H1 (cell line): Measurements from ENCODE around the gene DIPK1C. TPM values are rescaled to one million over a fixed set of nuclear protein-coding genes. Genes with fewer than 3 reads are reported as not detected.

Experiments
- CTCF ChIA-PET: fragments of 300-600 bp; sonication (Branson Sonifier 250); formaldehyde crosslinking; loops from one replicate; lab custom pipeline; 2021; ENCODE audit not compliant: partially characterized antibody; lab: Charles Lee
- POLR2A ChIA-PET: fragments of 300-600 bp; sonication (Branson Sonifier 250); formaldehyde crosslinking; loops from one replicate; lab custom pipeline; 2021; ENCODE audit warnings: inconsistent platforms; ENCODE audit not compliant: partially characterized antibody; lab: Charles Lee
- DNase-seq, 2 experiments: peaks; one replicate each; pipeline versions ENCODE4 v3.0.0 to v3.0.0-alpha.2; 2010 to 2022; ENCODE audit warnings: low spot score in 2 of 2, low read depth in 1 of 2, mixed read lengths in 1 of 2
- FAIRE-seq: peaks from 2 replicates; lab custom pipeline; 2011; peaks lifted over from hg19 to GRCh38; lab: Jason Lieb, UNC
- H2AFZ ChIP-seq: 2 replicates; pipeline ENCODE4 v1.8.1; 2012; ENCODE audit warnings: low read length, inconsistent platforms
- H2AK5ac ChIP-seq: 2 replicates; pipeline ENCODE4 v1.6.1; 2013; ENCODE audit warnings: low read depth, low read length
- H2BK120ac ChIP-seq: replicated peaks from 2 replicates; pipeline ENCODE3; 2013; ENCODE audit warnings: low read depth, low read length, inconsistent platforms
- H2BK12ac ChIP-seq: 2 replicates; pipeline ENCODE4 v1.6.1; 2013; ENCODE audit warnings: low read depth, low read length
- H2BK15ac ChIP-seq: 2 replicates; pipeline ENCODE4 v1.6.1; 2013; ENCODE audit warnings: low read length
- H2BK20ac ChIP-seq: 2 replicates; pipeline ENCODE4 v1.6.1; 2013; ENCODE audit warnings: low read length
- H2BK5ac ChIP-seq: 2 replicates; pipeline ENCODE4 v1.6.1; 2013; ENCODE audit warnings: low read depth, low read length
- H3K14ac ChIP-seq: 2 replicates; pipeline ENCODE4 v1.6.1; 2013; ENCODE audit warnings: inconsistent platforms; ENCODE audit not compliant: insufficient read length
- H3K18ac ChIP-seq: 2 replicates; pipeline ENCODE4 v1.6.1; 2013; ENCODE audit warnings: low read length; ENCODE audit errors: extremely low read depth
- H3K23ac ChIP-seq: 2 replicates; pipeline ENCODE4 v1.6.1; 2013; ENCODE audit warnings: inconsistent platforms; ENCODE audit not compliant: insufficient read length
- H3K23me2 ChIP-seq: 2 replicates; pipeline ENCODE4 v1.6.1; 2013; ENCODE audit warnings: low read depth, low read length
- H3K27ac ChIP-seq: 2 replicates; pipeline ENCODE4 v1.6.1; 2011; ENCODE audit warnings: low read depth, low read length, inconsistent platforms
- H3K27me3 ChIP-seq, 4 experiments: replicated peaks in 1 of 4; 1 replicate in 1 of 4; 2 replicates in 3 of 4; pipeline versions ENCODE4 v1.6.1 to v1.8.1; 2011 to 2013; ENCODE audit warnings: low read length in 3 of 4, mild to moderate bottlenecking in 3 of 4, inconsistent platforms in 2 of 4, mixed read lengths in 2 of 4, moderate library complexity in 1 of 4; ENCODE audit not compliant: control insufficient read depth in 3 of 4, insufficient read depth in 3 of 4; ENCODE audit errors: extremely low read depth in 1 of 4
- H3K36me3 ChIP-seq, 4 experiments: 2 replicates each; pipeline versions ENCODE4 v1.6.1 to v1.8.1; 2011 to 2013; ENCODE audit warnings: mild to moderate bottlenecking in 4 of 4, low read length in 3 of 4, moderate library complexity in 2 of 4, control low read depth in 1 of 4, inconsistent platforms in 1 of 4; ENCODE audit not compliant: insufficient read depth in 4 of 4, control insufficient read depth in 2 of 4
- H3K4ac ChIP-seq: replicated peaks from 2 replicates; pipeline ENCODE3; 2013; ENCODE audit warnings: low read length, low read depth, mixed read lengths, inconsistent platforms; ENCODE audit not compliant: insufficient read length
- H3K4me1 ChIP-seq, 4 experiments: replicated peaks in 1 of 4; 1 replicate in 1 of 4; 2 replicates in 3 of 4; pipeline versions ENCODE4 v1.6.1 to v1.8.1; 2011 to 2013; ENCODE audit warnings: low read length in 3 of 4, inconsistent platforms in 2 of 4, mixed read lengths in 1 of 4; ENCODE audit not compliant: insufficient read depth in 4 of 4, control insufficient read depth in 3 of 4
- H3K4me2 ChIP-seq, 2 experiments: 2 replicates each; pipeline versions ENCODE4 v1.6.1 to v1.8.1; 2011 to 2013; ENCODE audit warnings: low read depth in 2 of 2, low read length in 2 of 2, control low read depth in 1 of 2, inconsistent platforms in 1 of 2, mild to moderate bottlenecking in 1 of 2; ENCODE audit not compliant: insufficient read depth in 1 of 2
- H3K4me3 ChIP-seq, 4 experiments: fragments of 200-600, 300-600 bp in 1 of 4; sonication (generic), shearing (Covaris generic), sonication (Bioruptor Twin) in 1 of 4; 2 replicates each; pipeline versions ENCODE4 v1.5.1 to v1.8.1; 2011 to 2016; ENCODE audit warnings: low read length in 4 of 4, low read depth in 3 of 4, control low read depth in 2 of 4, inconsistent platforms in 2 of 4, mild to moderate bottlenecking in 2 of 4, mixed read lengths in 1 of 4, moderate library complexity in 1 of 4; ENCODE audit not compliant: insufficient read depth in 2 of 4; ENCODE audit errors: extremely low read depth in 1 of 4
- H3K56ac ChIP-seq: replicated peaks from 2 replicates; pipeline ENCODE3; 2013; ENCODE audit warnings: low read depth, mild to moderate bottlenecking, mixed read lengths, low read length, inconsistent platforms; ENCODE audit not compliant: insufficient read length
- H3K79me1 ChIP-seq: 2 replicates; pipeline ENCODE4 v1.6.1; 2013; ENCODE audit warnings: low read depth, low read length, control low read depth
- H3K79me2 ChIP-seq, 2 experiments: 2 replicates each; pipeline versions ENCODE4 v1.6.1 to v1.8.1; 2012 to 2013; ENCODE audit warnings: low read length in 2 of 2, mild to moderate bottlenecking in 2 of 2, inconsistent platforms in 1 of 2; ENCODE audit not compliant: insufficient read depth in 2 of 2, control insufficient read depth in 1 of 2
- H3K9ac ChIP-seq, 4 experiments: replicated peaks in 1 of 4; 1 replicate in 1 of 4; 2 replicates in 3 of 4; pipeline versions ENCODE4 v1.6.1 to v1.8.1; 2011 to 2013; ENCODE audit warnings: low read depth in 3 of 4, low read length in 3 of 4, control low read depth in 2 of 4, mild to moderate bottlenecking in 2 of 4, moderate library complexity in 2 of 4, inconsistent platforms in 1 of 4; ENCODE audit errors: extremely low read depth in 1 of 4
- H3K9me3 ChIP-seq, 2 experiments: 2 replicates each; pipeline versions ENCODE4 v1.6.1 to v1.8.1; 2012 to 2013; ENCODE audit warnings: mild to moderate bottlenecking in 2 of 2, moderate library complexity in 2 of 2, control low read depth in 1 of 2, inconsistent platforms in 1 of 2, low read depth in 1 of 2, low read length in 1 of 2, mixed read lengths in 1 of 2; ENCODE audit not compliant: insufficient read depth in 2 of 2
- H4K20me1 ChIP-seq, 2 experiments: replicated peaks in 1 of 2; 2 replicates each; pipeline versions ENCODE3 to v1.8.1; 2011 to 2013; ENCODE audit warnings: inconsistent platforms in 2 of 2, low read length in 2 of 2, mild to moderate bottlenecking in 1 of 2; ENCODE audit not compliant: insufficient read depth in 2 of 2, control insufficient read depth in 1 of 2
- H4K5ac ChIP-seq: 2 replicates; pipeline ENCODE4 v1.6.1; 2013; ENCODE audit warnings: low read length, low read depth, mixed read lengths, inconsistent platforms; ENCODE audit not compliant: insufficient read length
- H4K8ac ChIP-seq: 2 replicates; pipeline ENCODE4 v1.8.0; 2013; ENCODE audit warnings: mild to moderate bottlenecking, moderate library complexity, low read length, inconsistent platforms; ENCODE audit not compliant: insufficient read depth; ENCODE audit errors: extremely low read depth
- H4K91ac ChIP-seq: replicated peaks from 2 replicates; pipeline ENCODE3; 2013; ENCODE audit warnings: low read length, mixed read lengths, inconsistent platforms; ENCODE audit not compliant: insufficient read length
- RFX5 ChIP-seq: IDR thresholded peaks from 2 replicates; pipeline ENCODE4 v1.6.1; 2011; ENCODE audit warnings: low read depth, low read length, improper control_type of control experiment, borderline replicate concordance
- WGBS, 2 experiments: shearing (Covaris generic) in 1 of 2; methylation state at CpG; one replicate each; pipeline versions ENCODE4 v1.1.6 to v1.1.7; 2013 to 2015; ENCODE audit warnings: low lambda C conversion rate in 2 of 2, mixed read lengths in 2 of 2, inconsistent platforms in 1 of 2, low coverage in 1 of 2, missing lambda C conversion rate in 1 of 2; ENCODE audit not compliant: insufficient replicate concordance in 2 of 2, insufficient coverage in 1 of 2, insufficient read length in 1 of 2; ENCODE audit errors: extremely low coverage in 1 of 2, missing lambda C conversion rate in 1 of 2; 5-methylcytosine and 5-hydroxymethylcytosine counted together
- polyA plus RNA-seq, 7 experiments: library from polyadenylated mRNA; depleted of rRNA in 3 of 7; stranded (reverse) in 5 of 7; unstranded in 2 of 7; fragments of >200 nt in 5 of 7; fragments of 200-250 nt in 2 of 7; gene quantifications; 1 replicate in 5 of 7; 2 replicates in 1 of 7; 4 replicates in 1 of 7; pipeline versions ENCODE4 v1.2.1 to v1.2.3, GENCODE V29; 2011 to 2013; ENCODE audit warnings: missing spikeins in 2 of 7, mixed read lengths in 2 of 7
- total RNA-seq: library from RNA; stranded (reverse); fragmentation: NEBNext Ultra II Directional; extraction: Animal tissue kit (Norgen Biotek cat#: 25700); gene quantifications from 2 replicates; pipeline ENCODE4 v1.2.1, GENCODE V29; 2021

Gene DIPK1C
- total and polyA plus RNA-seq, 2 of the 8 experiments (the other 6 are each of a cell fraction or from before 2014, with no cell fraction given): 0.08 TPM; not detected in 1

DNA sequence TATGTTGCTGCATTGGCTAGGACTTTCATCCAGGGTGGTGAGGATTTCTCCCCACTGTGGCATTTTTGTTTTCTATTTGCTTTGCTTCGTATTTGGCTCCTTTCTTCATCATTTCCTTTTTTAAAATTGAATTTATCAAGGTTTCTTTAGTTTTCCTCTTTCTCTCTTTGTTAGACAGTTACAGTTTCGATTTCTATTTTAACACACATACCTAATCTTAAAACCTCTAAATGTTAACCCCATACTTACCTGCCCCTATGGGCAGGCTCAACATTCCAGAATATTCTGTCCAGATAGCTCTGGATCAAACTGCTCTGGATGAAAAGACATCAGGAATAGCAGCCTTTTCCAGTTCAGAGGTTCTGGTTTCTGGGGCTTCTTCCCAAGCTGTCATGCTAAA is 49.2 kb downstream of the DIPK1C start:
- ChIA-PET CTCF (interaction anchor here (1.0 kb wide), 1 partner anchor 52 kb away, joined by 4 read pairs; no protein-coding TSS in a partner anchor), POLR2A (no interaction called here)
- DNase-seq (no peak), FAIRE-seq (no peak)
- H3K14ac ChIP-seq: no peak overlapping the region
- no peaks in the 10 kb centered on the region for H3K9me3 ChIP-seq
- 84 to 100% methylated on average over 1 to 2 of the region's 2 CpGs for whole genome bisulfite sequencing, 2 experiments
- H3K79me2 ChIP-seq: no peaks in the 10 kb centered on the region
- H4K8ac ChIP-seq: no peak overlapping the region
- H3K36me3 ChIP-seq: no peaks in the 10 kb centered on the region
- H4K91ac ChIP-seq: no peak overlapping the region
- no peaks in the 10 kb centered on the region for H3K79me1 ChIP-seq
- no peak overlapping the region for H2AFZ ChIP-seq
- no peak overlapping the region for H3K18ac ChIP-seq
- no peak overlapping the region for H2BK5ac ChIP-seq
- H3K56ac ChIP-seq: no peak overlapping the region
- no peak overlapping the region for H3K4me2 ChIP-seq
- no peak overlapping the region for H2BK15ac ChIP-seq
- H2BK12ac ChIP-seq: no peak overlapping the region
- H3K4ac ChIP-seq: no peak overlapping the region
- no peak overlapping the region for H2BK120ac ChIP-seq
- H4K5ac ChIP-seq: no peak overlapping the region
- no peak overlapping the region for H3K4me3 ChIP-seq
- no peak overlapping the region for H3K9ac ChIP-seq
- H2BK20ac ChIP-seq: no peak overlapping the region
- peaks cover 0 to 10% (median 5%) of the 10 kb centered on the region in 4 experiments; a peak in 6 of 7 replicates for H3K4me1 ChIP-seq
- H3K27ac ChIP-seq: no peak overlapping the region
- no peaks in the 10 kb centered on the region for H3K27me3 ChIP-seq
- H3K23me2 ChIP-seq: no peaks in the 10 kb centered on the region
- H3K23ac ChIP-seq: no peak overlapping the region
- no peaks in the 10 kb centered on the region for H4K20me1 ChIP-seq
- no peak overlapping the region for H2AK5ac ChIP-seq
- TF ChIP-seq RFX5: no peak
- TF ChIP-seq, all 59 proteins: peak for 0
